Coronary artery (tissue), 2 donors: ENCODE measurements around the gene NME4.
A peak's percentile ranks its signal among the peaks of the same experiment; 100 is the strongest.

Source experiments
- DNase-seq: peaks from one replicate; pipeline ENCODE4 v3.0.0-alpha.2; 2017; ENCODE audit warnings: low spot score
- H3K27ac ChIP-seq, 2 donors: fragments of 200-600 bp; sonication (generic); one replicate each; pipeline ENCODE4 v1.5.1; 2016 to 2019
- H3K4me3 ChIP-seq: fragments of 200-600 bp; sonication (generic); 2 replicates; pipeline ENCODE4 v1.5.1; 2016; ENCODE audit warnings: mild to moderate bottlenecking, moderate library complexity
- CTCF ChIP-seq: fragments of 200-600 bp; sonication (generic); IDR thresholded peaks from one replicate; pipeline ENCODE4 v1.5.1; 2019; ENCODE audit warnings: antibody characterized with exemption

Gene NME4

DNA sequence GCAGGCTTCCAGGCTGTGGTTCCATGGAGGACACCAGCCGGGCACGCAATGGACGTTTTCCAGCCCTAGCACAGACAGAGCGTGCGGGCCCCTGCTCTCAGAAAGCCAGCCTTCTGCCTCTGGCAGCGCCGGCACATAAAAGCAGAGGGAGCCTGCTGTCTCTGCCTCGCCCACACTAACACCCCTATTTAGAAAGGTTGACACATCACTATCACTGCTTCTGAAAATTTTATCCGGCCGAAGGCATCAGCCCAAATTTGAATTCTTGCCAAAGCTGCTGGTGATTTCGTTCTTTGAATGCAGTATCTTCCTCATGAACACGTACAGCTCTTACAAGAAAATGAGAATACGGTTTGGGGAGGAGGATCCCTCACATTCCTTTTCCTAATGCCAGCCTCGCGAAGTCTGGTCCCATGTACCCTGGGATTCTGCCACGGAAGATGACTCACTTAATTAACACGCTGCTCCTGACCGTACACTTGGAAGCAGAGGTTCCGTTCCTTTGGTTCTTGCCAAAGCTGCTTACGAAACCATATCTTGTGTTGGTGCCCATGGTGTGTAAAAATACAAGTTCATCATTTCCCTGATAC, 27.1 kb downstream of the NME4 start:
- peak overlapping the region; percentile 98 for H3K4me3 ChIP-seq
- peak; percentile 85 for DNase-seq
- peak overlapping the region; percentile 89 to 99 for H3K27ac ChIP-seq
- no peak for TF ChIP-seq CTCF

DNA sequence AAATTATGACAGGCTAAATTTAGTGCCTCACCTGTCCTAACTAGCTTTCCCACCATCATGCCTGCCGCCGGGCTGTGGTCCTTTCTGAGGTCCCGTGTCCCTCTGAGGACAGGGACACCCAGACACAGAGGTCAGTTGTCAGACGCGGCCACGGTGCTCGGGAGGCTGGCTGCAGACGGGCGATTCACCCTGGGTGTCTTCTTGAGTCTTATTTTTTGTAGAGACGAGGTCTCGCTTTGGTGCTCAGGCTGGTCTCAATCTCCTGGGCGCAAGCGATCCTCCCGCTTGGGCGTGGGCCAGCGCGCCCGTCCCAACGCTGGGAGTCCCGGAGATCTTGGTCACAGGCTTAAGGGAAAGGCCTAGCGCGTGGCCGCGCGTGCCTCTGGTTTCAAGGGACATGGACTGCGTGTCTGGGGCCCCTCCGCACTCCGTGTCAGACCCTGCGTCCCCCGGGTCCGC, 27.7 kb downstream of the NME4 start:
- H3K27ac ChIP-seq = peak overlapping the region; percentile 89 to 99
- DNase-seq = peak; percentile 76

GRCh38 chr16:425082-425718, 28.2 kb downstream of the NME4 start, which contains the start of gene RAB11FIP3:
TSS of gene RAB11FIP3 (plus strand) at chr16:425649. CDS start at chr16:426007, 358 bp downstream.
- peak within 1 kb of the TSS; percentile 89 to 99 for H3K27ac ChIP-seq

More for the DNA sequence above, 27.7 kb downstream of the NME4 start:
- peak overlapping the region; percentile 98 for H3K4me3 ChIP-seq
- TF ChIP-seq CTCF = no peak

DNA sequence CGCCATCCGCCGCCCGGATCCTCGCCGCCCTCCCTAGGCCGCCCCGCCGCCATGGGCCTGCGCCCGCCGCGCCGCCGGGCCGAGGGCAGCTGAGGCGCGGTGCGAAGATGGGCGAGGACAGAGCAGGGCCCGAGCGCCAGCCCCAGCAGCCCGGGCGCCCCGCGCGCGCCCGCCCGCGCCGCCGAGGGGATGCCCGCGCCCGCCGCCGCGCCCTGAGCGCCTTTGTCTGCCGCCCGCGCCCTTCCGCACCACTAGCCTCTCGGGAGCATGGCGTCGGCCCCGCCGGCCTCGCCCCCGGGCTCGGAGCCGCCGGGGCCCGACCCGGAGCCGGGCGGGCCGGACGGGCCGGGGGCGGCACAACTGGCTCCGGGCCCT, 28.7 kb downstream of the NME4 start:
- Histone ChIP-seq H3K4me3 (peak overlapping the region; percentile 98), H3K27ac (peak overlapping the region; percentile 89 to 99)
- no peak for DNase-seq
- TF ChIP-seq CTCF = no peak

More at GRCh38 chr16:425082-425718, 28.2 kb downstream of the NME4 start, which contains the start of gene RAB11FIP3:
- H3K4me3 ChIP-seq = peak within 1 kb of the TSS; percentile 98
- peak; percentile 88 for DNase-seq
- no peak for TF ChIP-seq CTCF

DNA sequence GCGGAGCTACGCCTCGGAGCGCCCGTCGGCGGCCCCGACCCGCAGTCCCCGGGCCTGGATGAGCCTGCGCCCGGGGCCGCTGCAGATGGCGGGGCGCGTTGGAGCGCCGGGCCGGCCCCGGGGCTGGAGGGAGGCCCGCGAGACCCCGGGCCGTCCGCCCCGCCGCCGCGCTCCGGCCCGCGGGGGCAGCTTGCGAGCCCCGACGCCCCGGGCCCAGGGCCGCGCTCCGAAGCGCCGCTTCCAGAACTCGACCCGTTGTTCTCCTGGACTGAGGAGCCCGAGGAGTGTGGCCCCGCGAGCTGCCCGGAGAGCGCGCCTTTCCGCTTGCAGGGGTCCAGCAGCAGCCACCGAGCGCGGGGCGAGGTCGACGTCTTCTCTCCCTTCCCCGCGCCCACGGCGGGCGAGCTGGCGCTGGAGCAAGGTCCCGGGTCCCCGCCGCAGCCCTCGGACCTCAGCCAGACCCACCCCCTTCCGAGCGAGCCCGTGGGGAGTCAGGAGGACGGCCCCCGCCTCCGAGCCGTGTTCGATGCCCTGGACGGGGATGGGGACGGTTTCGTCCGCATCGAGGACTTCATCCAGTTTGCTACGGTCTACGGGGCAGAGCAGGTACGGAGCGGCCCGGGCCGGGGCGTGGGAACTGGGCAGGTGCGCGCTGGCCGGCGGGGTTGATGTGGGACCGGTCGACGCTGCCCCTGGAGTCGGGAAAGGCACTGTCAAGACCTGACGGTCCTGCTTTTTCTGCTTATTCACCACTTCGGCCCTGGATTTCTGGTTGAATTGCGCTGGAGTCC, 29.3 kb downstream of the NME4 start:
- no peak for DNase-seq
- no peak for TF ChIP-seq CTCF
- Histone ChIP-seq H3K4me3 (peak overlapping the region; percentile 98), H3K27ac (peak overlapping the region; percentile 30 to 99)

DNA sequence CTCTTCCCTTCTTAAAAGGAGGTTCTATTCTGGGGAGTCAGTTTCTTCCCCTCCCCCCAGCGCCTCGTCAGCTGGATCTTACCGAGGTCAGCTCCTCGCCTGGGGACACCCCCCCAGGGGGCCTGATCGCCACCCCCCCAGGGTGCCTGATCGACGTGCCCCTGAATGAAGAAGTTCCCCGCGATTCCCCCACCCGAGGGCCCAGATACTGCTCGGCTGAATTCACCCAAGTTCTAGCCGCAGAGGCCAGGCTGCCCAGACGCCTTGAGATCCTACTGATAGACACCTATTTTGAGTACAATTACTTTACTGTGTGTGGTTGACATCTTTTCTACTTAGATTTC, 29.9 kb downstream of the NME4 start:
- Histone ChIP-seq H3K27ac (peak overlapping the region; percentile 30 to 99), H3K4me3 (peak overlapping the region; percentile 98)
- no peak for TF ChIP-seq CTCF
- DNase-seq = no peak
